ENCODE measurements around the gene CYB5R2. TPM values are rescaled to one million over a fixed set of nuclear protein-coding genes. Genes with fewer than 3 reads are reported as not detected.

The CYB5R2 gene
- total RNA-seq, 2 donors from 2014 or later, result 0.73 to 0.98 TPM

DNA sequence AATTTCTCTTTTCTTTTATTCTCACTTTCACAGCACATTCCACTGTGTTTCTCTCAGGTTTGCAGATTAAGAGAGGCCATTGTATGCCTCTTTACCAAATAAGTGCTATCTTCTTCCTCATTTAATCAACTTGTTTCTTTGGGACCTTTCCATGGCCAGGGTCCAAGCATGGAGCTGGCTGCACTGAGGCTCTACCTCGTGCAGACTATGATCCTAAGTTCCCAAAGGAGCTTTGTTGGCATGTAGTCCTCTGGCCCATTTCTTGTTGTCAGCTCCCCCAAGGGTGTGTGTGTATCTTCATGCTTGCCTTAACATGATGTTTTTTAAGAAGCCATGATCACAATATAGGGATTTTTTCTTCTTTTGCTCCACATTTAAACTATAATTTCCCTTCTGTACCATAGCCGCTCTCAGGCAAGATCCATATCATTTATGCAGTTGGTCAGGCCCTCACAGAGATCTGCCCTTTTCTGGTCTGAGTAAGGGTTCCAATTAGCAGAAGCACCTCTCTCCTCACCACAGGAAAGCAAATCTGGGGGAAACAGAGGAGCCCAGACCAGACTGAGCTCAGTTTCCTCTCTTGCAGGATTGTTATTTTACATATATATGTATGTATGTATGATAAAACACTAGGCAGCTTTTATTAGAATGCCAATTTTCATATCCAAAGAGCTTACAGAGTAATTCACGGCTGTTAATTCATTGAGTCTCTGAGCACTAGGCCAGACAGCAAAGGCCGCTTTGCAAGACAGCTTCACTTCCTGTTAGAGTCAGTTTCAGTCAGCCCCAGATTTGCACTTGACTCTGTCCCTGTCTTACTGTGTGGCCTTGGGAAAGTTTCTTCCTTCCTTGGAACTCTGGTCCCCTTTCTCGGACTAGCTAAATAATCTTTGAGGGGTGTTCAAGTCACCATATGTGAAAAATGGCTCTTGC, 34.3 kb downstream of the CYB5R2 start:
- no peak for ATAC-seq
- peaks cover 14% of the 10 kb centered on the region for H3K36me3 Mint-ChIP-seq
- no peak overlapping the region for H3K27ac Mint-ChIP-seq
- H3K4me3 Mint-ChIP-seq, result no peak overlapping the region
- no peaks in the 10 kb centered on the region for H3K9me3 Mint-ChIP-seq
- no peaks in the 10 kb centered on the region for H3K4me1 Mint-ChIP-seq (ENCODE audit: low read depth in 2 of 2)
- DNase-seq (ENCODE audit: low spot score), result no peak
- no peaks in the 10 kb centered on the region for H3K27me3 Mint-ChIP-seq

DNA sequence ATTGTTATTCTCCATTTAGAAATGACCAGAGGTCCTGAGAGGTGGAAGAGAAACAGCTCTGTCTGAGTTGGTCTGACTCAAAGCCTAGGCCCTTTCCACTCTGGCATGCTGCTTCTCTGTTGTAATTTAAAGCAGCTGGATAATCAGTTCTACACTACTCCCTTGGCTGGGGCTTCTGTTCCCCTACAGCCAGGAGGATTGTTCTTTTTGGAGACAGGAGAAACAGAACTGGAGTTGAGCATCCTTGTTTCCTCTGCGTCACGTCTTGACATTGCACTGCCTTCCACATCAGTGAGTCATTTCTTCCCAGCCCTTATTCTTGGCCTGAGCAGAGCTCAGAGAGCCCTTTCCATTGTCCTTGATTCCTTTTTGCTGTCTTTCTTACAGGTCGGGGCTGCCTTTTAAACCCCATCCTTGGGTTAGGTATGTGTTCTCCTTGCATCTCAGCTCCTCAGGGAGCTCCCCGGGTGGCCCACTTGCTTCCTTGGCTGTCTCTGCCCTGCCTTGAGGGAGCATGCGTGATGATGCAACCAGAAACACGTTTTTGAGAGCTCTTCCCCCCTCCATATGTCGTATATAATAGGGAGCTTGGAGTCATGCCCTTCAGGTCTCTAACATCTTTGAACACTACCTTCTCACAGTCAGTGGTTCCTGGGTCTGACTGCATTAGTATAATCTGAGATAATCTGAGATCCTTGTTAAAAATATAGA, 35.7 kb downstream of the CYB5R2 start:
- peaks cover 9% of the 10 kb centered on the region for H3K36me3 Mint-ChIP-seq

DNA sequence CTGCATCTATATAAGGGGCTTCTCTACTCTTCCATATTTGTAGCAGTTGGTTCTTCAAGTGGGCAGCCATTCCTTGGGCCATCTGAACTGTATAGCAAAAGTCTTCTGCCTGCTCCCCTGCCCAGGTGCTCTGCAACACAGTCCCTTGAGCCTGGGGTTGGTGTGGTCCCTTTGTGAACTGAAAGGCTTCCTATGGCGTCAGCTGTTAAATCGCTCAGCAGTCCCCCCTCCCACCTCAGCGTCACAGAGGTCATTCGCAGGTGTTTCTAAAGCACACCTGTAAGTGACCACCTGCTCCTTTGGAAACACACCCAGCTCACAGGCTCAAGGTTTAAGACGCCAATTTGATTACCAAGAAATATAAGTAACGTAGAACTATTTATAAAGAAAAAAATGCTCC, 37.0 kb downstream of the CYB5R2 start:
- Mint-ChIP-seq H3K4me3 (no peak overlapping the region), H3K4me1 (ENCODE audit: low read depth in 2 of 2) (no peaks in the 10 kb centered on the region), H3K36me3 (peaks cover 13% of the 10 kb centered on the region), H3K9me3 (no peaks in the 10 kb centered on the region), H3K27ac (no peak overlapping the region), H3K27me3 (no peaks in the 10 kb centered on the region)
- ATAC-seq (no peak), DNase-seq (ENCODE audit: low spot score) (no peak)

More for the DNA sequence above, 35.7 kb downstream of the CYB5R2 start:
- DNase-seq (ENCODE audit: low spot score) (no peak), ATAC-seq (no peak)
- no peaks in the 10 kb centered on the region for H3K9me3 Mint-ChIP-seq
- no peak overlapping the region for H3K4me3 Mint-ChIP-seq
- H3K4me1 Mint-ChIP-seq (ENCODE audit: low read depth in 2 of 2), result no peaks in the 10 kb centered on the region
- H3K27me3 Mint-ChIP-seq, result no peaks in the 10 kb centered on the region
- no peak overlapping the region for H3K27ac Mint-ChIP-seq

DNA sequence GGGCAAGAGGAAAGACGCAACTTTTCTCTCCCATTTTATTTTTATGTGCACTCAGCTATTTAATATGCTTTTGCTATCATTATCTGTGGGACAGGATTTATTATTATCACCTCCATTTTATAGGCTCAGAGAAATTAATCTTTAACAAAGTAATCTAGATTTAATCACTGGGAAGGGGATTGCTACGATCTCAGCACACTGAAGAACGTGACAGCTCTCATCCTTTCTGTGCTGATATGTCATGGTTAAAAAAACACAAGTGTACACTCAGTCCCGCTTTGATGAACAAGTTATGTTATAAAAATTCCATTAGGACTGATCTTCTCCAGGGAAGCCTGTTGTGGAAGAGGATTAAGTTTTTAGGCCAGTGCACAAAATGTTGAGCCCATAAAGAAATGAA, 37.6 kb downstream of the CYB5R2 start:
- Mint-ChIP-seq H3K4me3 (no peak overlapping the region), H3K4me1 (ENCODE audit: low read depth in 2 of 2) (no peaks in the 10 kb centered on the region), H3K27ac (no peak overlapping the region), H3K9me3 (no peaks in the 10 kb centered on the region), H3K36me3 (peaks cover 13% of the 10 kb centered on the region), H3K27me3 (no peaks in the 10 kb centered on the region)
- no peak for DNase-seq (ENCODE audit: low spot score)
- ATAC-seq, result no peak

DNA sequence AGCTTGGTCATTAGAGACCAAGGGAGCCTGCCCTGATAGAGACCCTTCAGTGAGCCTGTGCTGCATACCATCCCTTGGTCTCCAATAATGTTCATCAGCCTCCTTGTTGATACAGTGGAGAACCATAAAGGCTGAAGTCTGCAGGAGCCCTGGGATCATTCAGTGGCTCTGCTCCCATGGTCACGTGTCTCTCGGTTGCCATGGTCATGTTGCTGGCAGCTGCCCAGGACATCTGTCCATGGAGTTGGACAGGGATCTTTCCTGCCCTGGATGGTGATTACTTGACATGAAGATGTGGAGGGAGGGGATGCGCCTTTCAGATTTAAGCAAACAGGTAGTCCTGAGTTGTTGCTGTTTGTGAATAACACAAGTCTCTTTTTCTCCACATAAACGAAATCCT, 38.2 kb downstream of the CYB5R2 start:
- Mint-ChIP-seq H3K27ac (no peak overlapping the region), H3K4me3 (no peak overlapping the region), H3K9me3 (no peaks in the 10 kb centered on the region), H3K27me3 (no peaks in the 10 kb centered on the region), H3K4me1 (ENCODE audit: low read depth in 2 of 2) (no peaks in the 10 kb centered on the region), H3K36me3 (peaks cover 13% of the 10 kb centered on the region)
- ATAC-seq (no peak), DNase-seq (ENCODE audit: low spot score) (no peak)

DNA sequence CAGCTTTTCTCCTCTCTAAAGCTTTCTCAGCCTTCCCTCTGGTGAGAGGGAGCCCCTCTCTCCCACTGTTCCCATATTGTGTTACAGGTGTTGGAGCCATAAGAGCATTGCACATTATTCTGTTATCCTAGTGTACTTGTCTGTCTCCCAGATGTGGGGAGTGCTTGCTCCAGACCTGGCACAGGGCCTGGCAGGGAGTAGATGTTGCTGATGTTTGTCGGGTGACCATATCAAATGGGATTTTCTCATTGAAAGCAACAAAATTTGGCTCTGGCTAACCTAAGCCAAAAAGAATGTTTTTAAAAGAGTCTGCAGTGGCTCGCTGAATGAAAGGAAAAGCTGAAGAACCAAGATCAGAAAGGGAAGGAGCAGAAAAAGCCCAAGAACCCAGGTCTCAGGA, 41.1 kb downstream of the CYB5R2 start:
- ATAC-seq (no peak), DNase-seq (ENCODE audit: low spot score) (no peak)
- H3K36me3 Mint-ChIP-seq, result peaks cover 13% of the 10 kb centered on the region
- H3K27ac Mint-ChIP-seq, result no peak overlapping the region
- no peaks in the 10 kb centered on the region for H3K9me3 Mint-ChIP-seq
- no peaks in the 10 kb centered on the region for H3K4me1 Mint-ChIP-seq (ENCODE audit: low read depth in 2 of 2)
- H3K27me3 Mint-ChIP-seq, result no peaks in the 10 kb centered on the region
- no peak overlapping the region for H3K4me3 Mint-ChIP-seq

DNA sequence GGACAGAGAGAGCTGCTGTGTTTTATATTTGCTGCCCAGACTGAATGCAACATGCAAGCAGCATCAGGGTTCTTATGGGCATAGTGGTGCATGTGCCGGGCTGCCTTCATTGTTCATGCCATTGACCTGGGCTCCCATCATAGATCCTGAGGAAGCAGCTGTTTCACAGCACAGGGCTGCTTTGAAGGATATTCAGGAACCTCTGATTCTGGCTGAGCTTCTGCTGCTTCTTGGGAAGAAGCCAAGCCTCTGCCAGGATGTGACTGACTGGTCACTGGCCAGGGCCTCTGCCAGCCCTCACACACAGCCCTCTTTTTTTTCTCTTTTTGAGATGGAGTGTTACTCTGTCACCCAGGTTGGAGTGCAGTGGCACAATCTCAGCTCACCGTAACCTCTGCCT, 43.3 kb downstream of the CYB5R2 start:
- Mint-ChIP-seq H3K27ac (no peak overlapping the region), H3K9me3 (no peaks in the 10 kb centered on the region), H3K4me3 (no peak overlapping the region), H3K4me1 (ENCODE audit: low read depth in 2 of 2) (no peaks in the 10 kb centered on the region), H3K36me3 (peaks cover 9% of the 10 kb centered on the region), H3K27me3 (no peaks in the 10 kb centered on the region)
- no peak for DNase-seq (ENCODE audit: low spot score)
- ATAC-seq, result no peak

DNA sequence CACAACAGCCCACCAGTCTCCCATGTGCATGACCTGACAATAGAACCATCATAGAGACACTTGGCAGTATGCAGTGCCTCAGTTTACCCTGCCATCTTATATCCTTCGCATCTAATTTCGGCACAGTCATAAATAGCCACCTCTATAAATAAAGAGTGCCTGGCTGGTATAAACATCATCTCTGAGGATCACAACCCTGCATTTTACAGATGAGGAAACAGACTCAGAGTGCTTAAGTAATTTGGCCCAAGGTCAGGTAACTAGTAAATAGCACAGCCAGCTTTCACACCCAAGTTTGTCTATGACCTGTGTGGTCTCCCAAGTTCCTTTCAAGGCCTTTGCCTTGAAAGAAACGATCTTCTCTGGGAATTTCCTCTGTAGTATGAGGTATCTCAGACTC, 44.6 kb downstream of the CYB5R2 start:
- DNase-seq (ENCODE audit: low spot score), result no peak
- Mint-ChIP-seq H3K27ac (no peak overlapping the region), H3K27me3 (no peaks in the 10 kb centered on the region), H3K4me1 (ENCODE audit: low read depth in 2 of 2) (no peaks in the 10 kb centered on the region), H3K36me3 (peaks cover 4% of the 10 kb centered on the region), H3K9me3 (no peaks in the 10 kb centered on the region), H3K4me3 (no peak overlapping the region)
- no peak for ATAC-seq

DNA sequence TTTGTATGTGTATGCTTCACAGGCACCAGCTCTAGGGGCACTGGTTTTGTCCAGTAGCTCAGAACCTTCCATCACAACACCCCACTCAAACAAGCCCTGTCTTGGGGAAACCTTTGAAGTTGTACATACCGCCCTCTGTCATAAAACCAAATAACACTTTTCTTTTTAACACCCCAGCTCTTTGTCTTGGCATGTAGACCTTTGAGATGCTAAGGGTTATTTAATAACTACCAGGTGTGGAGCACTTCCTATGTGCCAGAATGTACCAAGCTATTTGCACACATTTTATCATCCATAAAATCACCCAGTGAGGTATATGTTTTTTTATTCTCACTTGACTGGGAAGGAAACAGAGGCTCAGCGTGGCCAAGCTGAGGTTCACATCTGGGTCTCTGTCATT, 50.6 kb downstream of the CYB5R2 start:
- Mint-ChIP-seq H3K9me3 (no peaks in the 10 kb centered on the region), H3K4me1 (ENCODE audit: low read depth in 2 of 2) (no peaks in the 10 kb centered on the region), H3K27ac (no peak overlapping the region), H3K36me3 (no peaks in the 10 kb centered on the region), H3K4me3 (no peak overlapping the region), H3K27me3 (no peaks in the 10 kb centered on the region)
- no peak for ATAC-seq
- no peak for DNase-seq (ENCODE audit: low spot score)

DNA sequence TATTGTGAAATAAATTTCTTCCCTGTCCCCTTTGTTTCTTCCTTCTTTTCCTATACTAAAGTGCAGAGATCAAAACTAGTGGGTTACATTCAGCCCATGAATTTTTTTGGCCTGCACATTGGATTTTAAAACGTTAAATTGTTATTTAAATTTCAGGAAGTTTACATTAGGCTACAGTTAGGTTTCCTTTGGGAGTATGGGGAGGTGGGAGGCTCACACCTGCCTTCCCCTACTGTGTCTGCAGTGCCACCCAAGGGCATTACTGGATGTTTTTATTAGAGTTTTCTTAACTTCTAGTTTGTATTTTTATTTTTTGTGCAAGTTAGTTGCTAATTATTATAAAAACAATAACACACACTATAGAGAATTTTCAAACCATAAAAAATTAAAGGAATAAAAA, 51.7 kb downstream of the CYB5R2 start:
- DNase-seq (ENCODE audit: low spot score) (no peak), ATAC-seq (no peak)
- Mint-ChIP-seq H3K4me3 (no peak overlapping the region), H3K4me1 (ENCODE audit: low read depth in 2 of 2) (no peaks in the 10 kb centered on the region), H3K27me3 (no peaks in the 10 kb centered on the region), H3K36me3 (no peaks in the 10 kb centered on the region), H3K27ac (no peak overlapping the region), H3K9me3 (no peaks in the 10 kb centered on the region)

DNA sequence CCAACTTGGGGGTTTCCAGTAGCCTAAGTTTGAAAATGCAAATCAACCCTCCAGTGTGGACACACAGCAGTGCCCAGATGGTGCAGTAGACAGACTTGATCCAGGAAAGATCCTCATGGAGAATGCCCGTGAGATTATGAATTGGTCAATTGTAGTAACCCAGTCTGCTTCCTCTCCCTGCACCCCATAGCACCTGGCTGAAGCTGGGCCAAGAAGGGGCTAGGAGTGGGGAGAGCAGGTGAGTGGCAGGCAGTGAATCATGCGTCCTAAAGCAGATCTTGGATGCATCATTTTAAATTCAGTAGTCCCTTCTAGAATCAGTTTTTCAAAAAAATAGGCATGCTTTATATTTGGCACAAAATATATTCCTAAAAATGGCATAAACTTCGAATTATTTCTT, 52.2 kb downstream of the CYB5R2 start:
- H3K9me3 Mint-ChIP-seq, result no peaks in the 10 kb centered on the region
- ATAC-seq, result no peak

DNA sequence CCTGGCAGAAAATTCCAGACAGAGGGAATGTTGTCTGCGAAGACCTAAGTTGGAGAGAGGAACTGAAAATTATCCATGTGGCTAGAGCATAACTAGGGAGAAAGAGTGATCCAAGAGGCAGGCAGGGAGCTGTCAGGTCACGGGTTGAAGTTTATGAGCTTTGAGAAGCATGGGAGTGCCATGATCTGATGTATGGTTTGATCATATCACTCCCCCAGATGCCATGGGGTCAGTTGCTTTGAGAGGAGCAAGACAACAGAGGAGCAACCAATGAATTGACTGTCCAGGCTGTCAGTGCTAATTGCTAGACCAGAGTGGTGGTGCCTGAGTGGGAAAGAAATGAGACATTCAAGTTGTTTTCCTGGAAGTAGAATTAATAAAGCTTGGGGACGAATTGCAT, 54.0 kb downstream of the CYB5R2 start:
- DNase-seq (ENCODE audit: low spot score) (no peak), ATAC-seq (no peak)
- H3K4me3 Mint-ChIP-seq, result no peak overlapping the region
- H3K27ac Mint-ChIP-seq, result no peak overlapping the region
- H3K4me1 Mint-ChIP-seq (ENCODE audit: low read depth in 2 of 2), result no peaks in the 10 kb centered on the region
- no peaks in the 10 kb centered on the region for H3K27me3 Mint-ChIP-seq
- no peaks in the 10 kb centered on the region for H3K9me3 Mint-ChIP-seq
- no peaks in the 10 kb centered on the region for H3K36me3 Mint-ChIP-seq

More for the DNA sequence above, 52.2 kb downstream of the CYB5R2 start:
- Mint-ChIP-seq H3K27me3 (no peaks in the 10 kb centered on the region), H3K36me3 (no peaks in the 10 kb centered on the region), H3K27ac (no peak overlapping the region), H3K4me1 (ENCODE audit: low read depth in 2 of 2) (no peaks in the 10 kb centered on the region), H3K4me3 (no peak overlapping the region)
- DNase-seq (ENCODE audit: low spot score), result no peak

DNA sequence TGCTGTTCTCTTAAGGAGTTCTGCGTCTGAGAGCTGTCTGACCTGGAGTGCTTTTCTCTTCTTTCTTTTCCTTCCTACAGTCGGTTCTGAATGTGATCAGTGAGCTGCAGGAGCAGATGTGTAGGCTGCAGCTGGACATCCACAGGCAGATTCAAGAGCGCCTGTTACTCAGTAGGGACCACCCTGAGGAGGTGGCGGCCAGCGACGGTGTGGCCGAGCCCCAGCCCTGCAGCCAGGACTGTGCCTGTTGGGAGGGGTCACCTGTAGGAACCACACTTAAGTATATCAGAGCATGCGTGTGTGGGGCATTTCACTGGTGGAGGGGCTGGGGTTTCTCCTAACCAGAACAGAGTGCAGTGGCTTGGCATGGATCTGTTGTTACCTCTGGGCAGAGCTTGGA, 56.3 kb downstream of the CYB5R2 start:
- Mint-ChIP-seq H3K4me3 (no peak overlapping the region), H3K4me1 (ENCODE audit: low read depth in 2 of 2) (no peaks in the 10 kb centered on the region), H3K27me3 (no peaks in the 10 kb centered on the region), H3K27ac (no peak overlapping the region), H3K36me3 (no peaks in the 10 kb centered on the region), H3K9me3 (no peaks in the 10 kb centered on the region)
- DNase-seq (ENCODE audit: low spot score), result no peak
- peak in 1 of 2 donors; percentile 53 for ATAC-seq
